Sigmoid colon (tissue), 4 donors: ENCODE measurements around the gene USP31.

Experiments used
- EP300 ChIP-seq, 4 donors: sonication (generic); formaldehyde crosslinking; IDR thresholded peaks; one replicate each; pipeline ENCODE4 v1.6.1; 2017; ENCODE audit warnings: antibody characterized with exemption in 4 of 4
- POLR2A ChIP-seq, 2 donors: fragments of 450-650 bp; IDR thresholded peaks; one replicate each; pipeline ENCODE4 v1.6.1; 2016; ENCODE audit warnings: antibody characterized with exemption in 2 of 2, mild to moderate bottlenecking in 2 of 2, moderate library complexity in 2 of 2
- TF ChIP-seq, protein P1 (sequence below), 4 experiments: fragments of 450-650 bp in 3 of 4; fragments of 200-600 bp in 1 of 4; IDR thresholded peaks; one replicate each; pipeline ENCODE4 v1.5.1; 2016 to 2019; ENCODE audit warnings: antibody characterized with exemption in 4 of 4, mild to moderate bottlenecking in 3 of 4, moderate library complexity in 2 of 4

DNA sequence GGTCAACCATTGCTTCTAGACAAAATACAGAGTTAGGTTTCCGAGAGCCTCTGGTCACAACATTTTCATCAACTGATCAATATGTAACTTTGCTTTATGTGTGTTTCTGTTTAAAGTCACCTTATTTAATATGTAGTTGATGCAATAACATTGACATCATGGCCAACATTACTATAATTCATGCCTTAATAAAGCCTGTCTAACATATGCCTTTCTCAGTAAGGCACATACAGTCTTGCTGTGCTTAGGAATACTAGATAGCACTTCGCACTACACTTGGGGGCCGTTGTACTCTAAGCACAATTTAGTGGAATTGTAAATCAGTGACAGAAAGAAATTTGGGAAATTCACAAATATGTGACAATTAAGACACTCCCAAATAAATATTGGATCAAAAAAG, 23.7 kb upstream of the USP31 start:
- TF ChIP-seq, protein P1, sequence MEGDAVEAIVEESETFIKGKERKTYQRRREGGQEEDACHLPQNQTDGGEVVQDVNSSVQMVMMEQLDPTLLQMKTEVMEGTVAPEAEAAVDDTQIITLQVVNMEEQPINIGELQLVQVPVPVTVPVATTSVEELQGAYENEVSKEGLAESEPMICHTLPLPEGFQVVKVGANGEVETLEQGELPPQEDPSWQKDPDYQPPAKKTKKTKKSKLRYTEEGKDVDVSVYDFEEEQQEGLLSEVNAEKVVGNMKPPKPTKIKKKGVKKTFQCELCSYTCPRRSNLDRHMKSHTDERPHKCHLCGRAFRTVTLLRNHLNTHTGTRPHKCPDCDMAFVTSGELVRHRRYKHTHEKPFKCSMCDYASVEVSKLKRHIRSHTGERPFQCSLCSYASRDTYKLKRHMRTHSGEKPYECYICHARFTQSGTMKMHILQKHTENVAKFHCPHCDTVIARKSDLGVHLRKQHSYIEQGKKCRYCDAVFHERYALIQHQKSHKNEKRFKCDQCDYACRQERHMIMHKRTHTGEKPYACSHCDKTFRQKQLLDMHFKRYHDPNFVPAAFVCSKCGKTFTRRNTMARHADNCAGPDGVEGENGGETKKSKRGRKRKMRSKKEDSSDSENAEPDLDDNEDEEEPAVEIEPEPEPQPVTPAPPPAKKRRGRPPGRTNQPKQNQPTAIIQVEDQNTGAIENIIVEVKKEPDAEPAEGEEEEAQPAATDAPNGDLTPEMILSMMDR (IDR thresholded peaks at IDR 0.05), result no peak
- TF ChIP-seq POLR2A (IDR thresholded peaks at IDR 0.05), result no peak
- TF ChIP-seq EP300 (IDR thresholded peaks at IDR 0.05), result no peak
